GM19467 (cell line): ENCODE data around the gene RALY.
"Not testable (repeated sequence)": the region's sequence is repeated elsewhere in the genome, so short reads cannot be mapped to it uniquely, and the experiment has no call there.

ENCODE experiments used
- ATAC-seq: cut with Tn5 transposase; IDR thresholded peaks from one replicate; pipeline ENCODE4 v1.9.1; 2021; ENCODE audit warnings: mild to moderate bottlenecking, moderate library complexity; ENCODE audit not compliant: unreplicated experiment

Gene RALY

GRCh38 chr20:34132491-34132890, 138.8 kb downstream of the RALY start:
- not testable (repeated sequence) for ATAC-seq

GRCh38 chr20:34132943-34133342, 139.2 kb downstream of the RALY start:
- ATAC-seq, result not testable (repeated sequence)

GRCh38 chr20:34133365-34133860, 139.7 kb downstream of the RALY start:
- ATAC-seq, result not testable (repeated sequence)
